ENCODE measurements around the gene FDPS. TPM values are rescaled to one million over a fixed set of nuclear protein-coding genes. Genes with fewer than 3 reads are reported as not detected.

The FDPS gene
- total RNA-seq, 4 donors from 2014 or later, result 158 to 220 (median 175) TPM

GRCh38 chr1:155273343-155274245 is 35.1 kb upstream of the FDPS start, which contains the start of gene CLK2:
CLK2 (minus strand) TSS chr1:155273504; CDS start chr1:155270977, 2,527 bp downstream.
- peak; percentile 94 to 98 (median 97) for DNase-seq
- H3K4me3 ChIP-seq, result peak within 1 kb of the TSS; percentile 68 to 96 (median 74)
- peaks cover 0 to 30% (median 4%) of the 10 kb centered on the region in 3 donors for H3K36me3 ChIP-seq
- H3K9me3 ChIP-seq, result no peaks in the 10 kb centered on the region
- TF ChIP-seq POLR2A (IDR thresholded peaks at IDR 0.05) (peak; percentile 65 to 84), CTCF (IDR thresholded peaks at IDR 0.05) (peak in 1 of 6 experiments; percentile 6)
- peak within 1 kb of the TSS; percentile 95 to 99 (median 97) for H3K27ac ChIP-seq
- H3K4me1 ChIP-seq, result peaks cover 0 to 33% (median 8%) of the 10 kb centered on the region in 4 donors
- no peaks in the 10 kb centered on the region for H3K27me3 ChIP-seq

- peak within 1 kb of the TSS; percentile 60 to 85 (median 76) for H3K4me3 ChIP-seq
- H3K27me3 ChIP-seq, result no peaks in the 10 kb centered on the region
- TF ChIP-seq POLR2A (IDR thresholded peaks at IDR 0.05), result peak in 1 of 2 donors; percentile 25
- peak; percentile 43 to 85 (median 79) for TF ChIP-seq CTCF (IDR thresholded peaks at IDR 0.05)
- H3K36me3 ChIP-seq, result peaks cover 0 to under 1% (median 0%) of the 10 kb centered on the region in 3 donors
- H3K9me3 ChIP-seq, result no peaks in the 10 kb centered on the region
- peaks cover 0 to 26% (median 5%) of the 10 kb centered on the region in 4 donors for H3K4me1 ChIP-seq
- H3K27ac ChIP-seq, result peak within 1 kb of the TSS; percentile 64 to 78 (median 66)
- peak; percentile 97 to 99 (median 99) for DNase-seq
Measured at GRCh38 chr1:155277070-155277901, 31.4 kb upstream of the FDPS start, which contains the start of gene HCN3. HCN3 (plus strand) TSS chr1:155277463; CDS start chr1:155277591, 128 bp downstream.

GRCh38 chr1:155277902-155278688 is 30.6 kb upstream of the FDPS start:
- peak; percentile 66 to 83 (median 78) for DNase-seq
- Histone ChIP-seq H3K36me3 (peaks cover 0 to 4% (median 0%) of the 10 kb centered on the region in 3 donors), H3K27me3 (no peaks in the 10 kb centered on the region), H3K4me3 (peak overlapping the region; percentile 60 to 85 (median 76)), H3K9me3 (no peaks in the 10 kb centered on the region), H3K27ac (peak overlapping the region; percentile 64 to 78 (median 66)), H3K4me1 (peaks cover 0 to 21% (median 2%) of the 10 kb centered on the region in 4 donors)
- TF ChIP-seq CTCF (IDR thresholded peaks at IDR 0.05), result peak in 4 of 6 experiments; percentile 26 to 57 (median 49)
- no peak for TF ChIP-seq POLR2A (IDR thresholded peaks at IDR 0.05)

- Histone ChIP-seq H3K4me1 (peaks cover 0 to 21% (median 2%) of the 10 kb centered on the region in 4 donors), H3K36me3 (peaks cover 0 to 4% (median 0%) of the 10 kb centered on the region in 3 donors), H3K9me3 (no peaks in the 10 kb centered on the region), H3K27me3 (no peaks in the 10 kb centered on the region), H3K27ac (peak overlapping the region in 1 of 4 donors; percentile 78), H3K4me3 (peak overlapping the region in 3 of 4 donors; percentile 60 to 85 (median 79))
- no peak for DNase-seq
- TF ChIP-seq CTCF (IDR thresholded peaks at IDR 0.05), result no peak
- no peak for TF ChIP-seq POLR2A (IDR thresholded peaks at IDR 0.05)
Measured at GRCh38 chr1:155278689-155279160, 29.9 kb upstream of the FDPS start.

Data from Peyer's patch (tissue), 4 donors.